Measurements from ENCODE around the gene EDA2R.

DNA sequence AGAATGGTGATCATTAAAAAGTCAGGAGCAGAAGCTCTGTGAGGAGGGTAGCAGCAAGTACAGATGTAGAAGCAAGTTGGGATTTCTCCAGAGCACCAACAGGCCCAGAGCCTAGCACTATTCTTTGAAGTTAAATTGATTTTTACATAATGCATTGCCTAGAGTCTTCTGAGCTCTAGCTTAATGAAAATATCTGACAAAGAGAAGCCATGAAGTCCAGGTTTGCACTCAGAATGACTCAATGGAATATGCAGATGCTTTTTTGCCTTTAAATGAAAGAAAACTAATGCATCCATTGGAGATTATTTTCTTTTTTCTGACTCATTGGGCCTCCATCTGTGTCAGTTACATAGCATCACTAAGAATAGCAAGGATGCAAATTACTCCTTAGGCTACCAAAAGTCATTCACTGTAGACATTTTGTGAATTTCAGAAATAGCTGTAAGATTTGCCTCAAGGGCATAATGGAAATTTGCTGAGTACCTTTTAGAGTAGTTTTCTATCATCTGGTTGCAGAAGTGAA lies 91.0 kb downstream of the EDA2R start:
- TF ChIP-seq EZH2phosphoT487 (IDR thresholded peaks at IDR 0.05) (no peak), EZH2 (IDR thresholded peaks at IDR 0.05) (no peak), CTCF (IDR thresholded peaks at IDR 0.05) (no peak)

Measured in neural progenitor cell (in vitro differentiated cells).